GM12892 (cell line): Measurements from ENCODE around the gene PRRC2B.
"Not testable (repeated sequence)": the region's sequence is repeated elsewhere in the genome, so short reads cannot be mapped to it uniquely, and the experiment has no call there.

ENCODE experiments used
- DNase-seq: peaks from one replicate; pipeline ENCODE4 v3.0.0; 2011; ENCODE audit not compliant: insufficient read length
- FAIRE-seq: peaks from 2 replicates; lab custom pipeline; 2011; peaks lifted over from hg19 to GRCh38; lab: Jason Lieb, UNC
- POLR2A ChIP-seq: IDR thresholded peaks from 2 replicates; pipeline ENCODE4 v1.6.1; 2011; ENCODE audit warnings: low read depth, low read length, control low read depth
- POLR2AphosphoS5 ChIP-seq: IDR thresholded peaks from 2 replicates; pipeline ENCODE4 v1.6.1; 2011; ENCODE audit warnings: low read depth, low read length, control low read depth
- TAF1 ChIP-seq: IDR thresholded peaks from 2 replicates; pipeline ENCODE4 v1.6.1; 2011; ENCODE audit warnings: low read depth, mild to moderate bottlenecking, control low read depth, low read length, borderline replicate concordance

Gene PRRC2B

GRCh38 chr9:131395157-131396098, 1.5 kb downstream of the PRRC2B start:
- TF ChIP-seq POLR2AphosphoS5: no peak
- peak; percentile 13; the same call in 1 of the 2 replicates for TF ChIP-seq TAF1
- FAIRE-seq (peak; percentile 54), DNase-seq (peak; percentile 44)

DNA sequence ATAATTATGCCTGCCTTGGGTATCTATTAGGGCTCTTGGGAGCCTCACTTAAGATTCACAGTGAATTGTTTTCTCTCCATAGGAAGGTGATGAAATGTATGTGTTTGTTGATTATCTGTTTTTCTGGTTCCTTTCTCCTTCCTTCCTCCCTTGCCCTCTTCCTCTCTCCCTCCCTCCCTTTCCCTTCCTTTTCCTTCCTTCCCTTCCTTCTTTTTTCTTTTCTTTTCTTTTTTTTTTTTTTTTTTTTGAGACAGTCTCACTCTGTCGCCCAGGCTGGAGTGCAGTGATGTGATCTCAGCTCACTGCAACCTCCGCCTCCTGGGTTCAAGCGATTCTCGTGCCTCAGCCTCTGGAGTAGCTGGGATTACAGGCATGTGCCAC, 2.2 kb downstream of the PRRC2B start:
- DNase-seq, FAIRE-seq: not testable (repeated sequence)

DNA sequence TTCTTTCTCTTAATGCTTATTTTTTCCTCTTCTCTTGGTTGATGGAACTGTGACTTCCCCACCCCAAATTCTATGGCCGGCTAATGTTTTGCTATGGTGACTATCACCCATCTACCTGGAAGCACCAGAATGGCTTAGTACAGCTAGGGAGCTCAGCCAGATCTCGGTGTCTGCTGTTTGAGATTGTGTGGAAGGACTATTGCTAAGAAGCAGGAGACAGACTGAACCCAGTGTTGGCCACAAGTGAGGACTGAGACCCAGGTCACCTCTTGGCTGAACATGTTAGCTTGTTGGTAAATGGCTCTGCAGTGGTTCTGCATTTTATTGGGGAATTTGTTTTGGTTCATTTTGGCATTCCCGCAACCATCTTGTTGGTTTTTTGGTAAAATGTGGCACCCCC, 2.7 kb downstream of the PRRC2B start:
- TF ChIP-seq POLR2A: no peak
- no peak for TF ChIP-seq TAF1
- no peak for TF ChIP-seq POLR2AphosphoS5
- peak; percentile 17 for FAIRE-seq
- DNase-seq: no peak

DNA sequence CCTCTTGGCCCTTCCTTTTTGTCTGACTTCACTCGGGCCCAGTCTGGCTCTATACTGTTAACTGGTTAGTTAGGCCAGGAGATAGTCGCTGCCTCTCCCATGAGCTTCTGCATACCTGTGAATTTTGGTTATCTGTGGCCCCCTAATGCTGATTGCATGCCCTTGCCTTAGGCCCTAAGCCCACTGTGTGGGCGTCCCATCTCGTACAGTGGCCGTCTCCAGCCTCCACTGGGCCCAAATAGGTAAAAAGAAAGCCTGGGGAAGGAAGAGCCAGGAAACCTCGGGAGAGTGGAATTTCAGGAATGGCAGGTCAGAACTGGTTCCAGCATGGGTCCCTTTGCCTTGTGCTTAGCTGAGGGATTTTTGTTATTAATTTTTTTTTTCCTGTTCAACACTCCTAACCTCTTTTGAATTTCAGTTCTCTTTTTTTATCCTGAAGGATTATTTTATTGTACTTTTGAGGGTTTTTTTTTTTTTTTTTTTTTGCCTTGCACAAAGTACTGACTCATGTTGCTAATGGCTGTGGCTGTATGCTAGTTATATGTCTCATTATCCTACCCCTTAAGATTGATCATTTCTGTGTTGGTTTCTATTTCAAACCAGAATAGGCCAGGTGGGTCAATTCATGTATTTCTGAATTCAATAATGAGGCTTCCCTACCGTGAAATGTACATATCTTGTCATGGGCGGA, 3.4 kb downstream of the PRRC2B start:
- TF ChIP-seq POLR2AphosphoS5 (no peak), TAF1 (no peak), POLR2A (no peak)
- DNase-seq: no peak
- FAIRE-seq: no peak

- TF ChIP-seq POLR2A (0 out of 2 replicates have a peak, but pooled peaks have one; percentile 54), POLR2AphosphoS5 (peak; percentile 48; the same call in 1 of the 2 replicates), TAF1 (no peak)
- no peak for DNase-seq
These were observed 4.3 kb downstream of the PRRC2B start for GRCh38 chr9:131398204-131398603.

GRCh38 chr9:131399972-131400371, 6.1 kb downstream of the PRRC2B start:
- FAIRE-seq (no peak), DNase-seq (no peak)
- TF ChIP-seq POLR2AphosphoS5: no peak
- TF ChIP-seq TAF1: no peak
- TF ChIP-seq POLR2A: no peak

More at GRCh38 chr9:131398204-131398603, 4.3 kb downstream of the PRRC2B start:
- peak; percentile 90 for FAIRE-seq

DNA sequence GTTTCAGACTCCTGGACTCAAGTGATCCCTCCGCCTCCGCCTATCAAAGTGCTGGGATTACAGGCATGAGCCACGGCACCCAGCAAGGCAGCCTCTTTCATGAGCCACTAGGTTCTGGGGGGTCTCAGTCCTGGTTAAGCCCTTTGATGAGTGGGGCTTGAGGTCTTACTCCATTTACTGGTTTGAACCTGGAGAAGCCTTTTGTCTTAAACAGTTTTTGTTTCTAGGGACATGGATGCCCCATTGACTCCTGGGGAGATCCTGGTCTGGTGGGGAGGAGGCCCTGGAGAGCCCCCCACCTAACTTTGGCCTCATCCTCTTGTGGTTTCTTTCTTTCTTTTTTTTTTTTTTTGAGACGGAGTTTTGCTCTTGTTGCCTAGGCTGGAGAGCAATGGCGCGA, 6.7 kb downstream of the PRRC2B start:
- FAIRE-seq: no peak
- TF ChIP-seq POLR2A (no peak), TAF1 (no peak), POLR2AphosphoS5 (no peak)
- DNase-seq: no peak

GRCh38 chr9:131402073-131402472, 8.2 kb downstream of the PRRC2B start:
- TF ChIP-seq POLR2A: no peak
- no peak for TF ChIP-seq TAF1
- TF ChIP-seq POLR2AphosphoS5: no peak
- DNase-seq: no peak
- FAIRE-seq: no peak

GRCh38 chr9:131402738-131403492, 9.0 kb downstream of the PRRC2B start:
- FAIRE-seq (no peak), DNase-seq (no peak)
- 0 out of 2 replicates have a peak, but pooled peaks have one; percentile 30 for TF ChIP-seq POLR2AphosphoS5
- TF ChIP-seq POLR2A: peak; percentile 29; the same call in 1 of the 2 replicates
- TF ChIP-seq TAF1: no peak

GRCh38 chr9:131403493-131403773, 9.5 kb downstream of the PRRC2B start:
- FAIRE-seq: no peak
- DNase-seq: no peak

DNA sequence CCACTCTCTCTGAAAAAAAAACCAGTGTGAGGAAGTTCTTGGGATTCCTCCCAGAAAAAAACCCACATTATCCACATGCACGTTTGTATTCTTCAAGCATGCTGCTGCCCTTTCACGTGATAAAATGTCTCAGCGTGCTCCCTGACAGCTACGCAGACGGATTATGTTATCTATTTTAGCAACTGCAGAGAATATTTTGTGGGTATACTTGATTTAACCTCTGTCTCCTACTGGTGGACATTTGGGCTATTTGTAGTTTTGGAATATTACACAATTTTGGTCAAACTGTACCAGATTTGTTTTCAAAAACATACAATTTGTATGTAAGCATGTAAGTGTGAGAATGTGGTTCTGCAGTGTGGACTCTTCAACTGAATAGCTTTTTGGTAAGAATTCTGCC, 10.7 kb downstream of the PRRC2B start:
- TF ChIP-seq POLR2AphosphoS5 (no peak), POLR2A (no peak), TAF1 (no peak)

More at GRCh38 chr9:131403493-131403773, 9.5 kb downstream of the PRRC2B start:
- no peak for TF ChIP-seq POLR2A
- no peak for TF ChIP-seq POLR2AphosphoS5
- no peak for TF ChIP-seq TAF1

GRCh38 chr9:131404987-131405386, 11.1 kb downstream of the PRRC2B start:
- no peak for TF ChIP-seq TAF1
- TF ChIP-seq POLR2A: no peak
- no peak for TF ChIP-seq POLR2AphosphoS5
- DNase-seq (no peak), FAIRE-seq (no peak)

More for the DNA sequence above, 10.7 kb downstream of the PRRC2B start:
- DNase-seq: no peak
- no peak for FAIRE-seq
